Stimulated activated CD4-positive, alpha-beta T cell treated with anti-CD3 and anti-CD28 coated beads, TNF-alpha, amount 100 ng/mL, for 48 hours (primary cell): Measurements from ENCODE around the gene ALDH3B1.

Source experiments
- DNase-seq, 3 donors: peaks; one replicate each; pipeline ENCODE4 v3.0.0-alpha.2; 2020; ENCODE audit warnings: low read depth in 3 of 3

ALDH3B1 gene

DNA sequence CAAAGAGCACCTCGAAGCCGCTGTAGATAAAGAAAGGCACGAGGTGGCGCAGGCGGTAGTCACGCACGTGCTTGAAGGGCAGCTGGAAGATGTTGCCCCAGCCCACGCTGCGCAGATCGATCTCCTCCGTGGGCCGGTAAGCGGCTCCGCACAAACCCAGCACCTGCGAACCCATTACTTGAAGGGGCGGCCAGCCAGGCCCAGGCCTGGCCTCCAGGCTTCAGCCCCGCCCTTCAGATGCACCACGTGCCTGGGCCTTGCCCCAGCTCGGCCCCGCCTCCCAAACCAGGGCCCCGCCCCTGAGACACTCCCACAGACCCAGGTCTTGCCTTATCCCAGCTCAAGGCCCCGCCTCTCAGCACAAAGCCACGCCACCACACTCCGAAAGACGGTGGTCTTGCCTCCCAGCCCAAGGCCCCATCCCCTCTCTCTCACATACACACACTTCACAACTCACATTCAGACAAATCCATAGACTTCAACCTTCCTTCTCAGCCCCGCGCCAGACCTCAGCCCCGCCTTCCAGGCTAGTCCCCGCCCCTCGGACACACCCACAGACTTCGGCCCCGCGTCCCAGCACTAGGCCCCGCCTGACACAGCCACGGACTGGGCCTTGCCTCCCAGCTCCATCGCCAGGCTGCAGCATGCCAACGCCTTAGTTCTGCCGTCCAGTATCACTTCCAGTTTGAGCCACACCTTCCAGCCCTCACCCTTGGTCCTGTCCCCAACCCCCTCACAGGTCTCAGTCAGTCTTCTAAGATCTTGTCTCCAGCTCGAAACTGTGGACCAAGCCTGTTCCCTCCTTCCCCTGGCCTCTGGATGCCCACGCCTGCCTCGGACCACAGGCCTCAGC, 13.3 kb upstream of the ALDH3B1 start:
- peak in 1 of 3 donors; percentile 34 for DNase-seq

DNA sequence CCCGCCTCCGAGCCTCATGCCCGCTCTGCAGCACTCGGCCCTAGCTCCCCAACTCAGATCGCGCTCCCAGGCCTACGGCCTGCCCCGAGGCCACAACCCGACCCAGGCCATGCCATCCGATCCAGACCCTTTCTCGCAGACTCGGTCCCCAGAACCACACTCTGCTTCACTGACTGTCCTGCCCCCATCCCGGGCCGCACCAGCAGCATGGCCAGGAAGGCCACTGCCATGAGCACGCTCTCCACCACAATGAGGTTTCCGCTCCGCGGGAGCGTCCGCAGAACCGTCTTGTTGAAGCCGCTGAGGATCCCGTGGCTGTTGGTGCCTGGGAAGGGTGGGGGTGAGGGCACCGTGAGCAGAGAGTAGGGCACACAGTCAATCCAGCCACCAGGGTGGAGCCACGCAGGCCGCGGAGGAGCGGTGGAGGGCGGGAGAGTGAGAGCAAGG, 12.6 kb upstream of the ALDH3B1 start:
- no peak for DNase-seq

DNA sequence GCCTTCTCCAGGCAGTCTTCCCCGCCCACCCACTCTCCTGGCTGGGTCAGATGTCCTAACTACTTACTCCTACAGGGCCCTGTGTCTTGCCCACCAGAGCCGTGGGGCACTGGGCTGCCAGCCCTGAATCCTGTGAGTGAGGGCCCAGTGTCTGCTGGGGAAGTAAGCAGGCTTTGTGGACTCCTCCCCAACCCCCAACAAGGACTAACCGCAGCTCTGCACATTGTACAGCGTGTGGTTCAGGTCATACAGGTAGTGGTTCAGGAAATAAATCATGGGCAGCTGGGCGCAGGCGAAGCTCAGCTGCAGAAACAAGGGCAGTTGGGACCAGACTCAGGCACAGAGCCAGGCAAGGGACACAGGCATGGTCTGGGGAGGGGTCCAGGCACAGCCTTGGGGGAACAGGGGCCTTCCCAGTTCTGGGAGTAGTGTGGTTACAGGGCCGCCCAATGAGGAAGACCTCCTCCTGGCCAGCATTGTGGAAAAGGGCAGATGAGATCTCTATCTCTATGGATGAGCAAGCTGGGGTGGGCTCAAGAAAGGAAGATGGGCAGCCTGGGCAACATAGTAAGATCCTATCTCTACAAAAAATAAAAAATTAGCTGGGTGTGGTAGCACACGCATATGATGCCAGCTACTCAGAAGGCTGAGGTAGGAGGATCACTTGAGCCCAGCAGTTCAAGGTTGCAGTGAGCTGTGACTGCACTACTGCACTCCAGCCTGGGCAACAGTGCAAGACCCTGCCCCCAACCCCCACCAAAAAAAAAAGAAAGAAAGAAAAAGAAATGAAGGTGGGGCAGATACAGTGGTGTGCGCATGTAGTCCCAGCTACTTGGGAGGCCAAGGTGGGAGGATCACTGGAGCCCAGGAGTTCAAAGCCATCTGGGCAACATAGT, 11.7 kb upstream of the ALDH3B1 start:
- DNase-seq = no peak

DNA sequence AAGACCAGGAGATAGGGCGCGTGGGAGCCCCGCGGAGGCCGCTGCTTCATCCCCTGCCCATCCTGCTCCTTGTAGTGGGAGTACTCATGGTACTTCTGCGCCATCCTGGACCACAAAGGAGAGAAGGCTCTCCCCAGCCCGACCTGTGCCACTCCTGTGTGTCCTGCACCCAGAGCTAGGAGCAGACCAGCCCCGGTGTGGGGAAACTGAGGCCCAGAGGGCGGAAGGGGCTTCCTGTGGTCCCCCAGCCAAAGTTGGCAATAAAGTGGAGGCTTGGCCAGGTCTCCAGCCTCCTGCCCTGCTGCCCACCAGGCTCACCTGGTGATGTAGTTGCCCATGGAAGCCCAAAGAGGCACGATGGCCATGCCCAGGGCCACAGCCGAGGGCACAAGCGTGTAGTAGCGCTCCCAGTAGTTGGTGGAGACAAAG, 10.9 kb upstream of the ALDH3B1 start:
- no peak for DNase-seq

DNA sequence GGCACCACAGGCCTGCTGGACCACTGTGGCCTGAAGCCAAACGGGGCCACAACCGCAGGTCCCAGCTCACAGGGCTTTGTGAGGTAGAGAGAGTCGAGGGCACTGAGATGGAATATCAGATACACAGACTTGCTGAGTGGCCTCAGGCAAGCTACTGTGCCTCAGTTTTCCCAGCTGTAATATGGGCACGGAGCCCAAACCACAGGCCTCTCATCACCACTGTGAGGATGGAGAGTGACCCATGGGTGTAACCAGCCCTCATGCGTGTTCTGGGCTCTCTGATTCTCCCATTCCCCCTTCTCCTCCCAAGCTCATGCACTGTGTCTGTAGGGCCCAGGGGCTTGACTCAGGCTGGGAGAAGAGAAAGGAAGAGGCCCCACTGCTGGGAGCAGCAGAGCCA, 10.4 kb upstream of the ALDH3B1 start:
- no peak for DNase-seq

DNA sequence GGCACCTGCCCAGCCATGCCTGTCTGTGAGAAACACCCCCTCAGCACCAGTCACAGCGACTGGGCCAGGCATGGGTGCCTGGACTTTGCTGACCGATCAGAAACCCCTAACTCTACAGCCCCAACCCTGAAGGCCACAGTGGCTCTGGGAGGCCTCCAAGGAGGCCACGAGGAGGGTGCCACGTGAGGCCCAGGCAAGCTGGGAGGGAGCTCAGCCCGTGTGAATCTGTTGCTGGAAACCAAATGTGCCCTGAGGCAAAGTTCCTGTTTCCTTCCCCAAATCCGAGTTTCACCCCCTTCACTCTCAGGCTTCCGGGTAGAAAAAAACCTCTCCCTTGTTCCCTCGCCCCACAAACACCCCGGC, 7.6 kb upstream of the ALDH3B1 start:
- no peak for DNase-seq

DNA sequence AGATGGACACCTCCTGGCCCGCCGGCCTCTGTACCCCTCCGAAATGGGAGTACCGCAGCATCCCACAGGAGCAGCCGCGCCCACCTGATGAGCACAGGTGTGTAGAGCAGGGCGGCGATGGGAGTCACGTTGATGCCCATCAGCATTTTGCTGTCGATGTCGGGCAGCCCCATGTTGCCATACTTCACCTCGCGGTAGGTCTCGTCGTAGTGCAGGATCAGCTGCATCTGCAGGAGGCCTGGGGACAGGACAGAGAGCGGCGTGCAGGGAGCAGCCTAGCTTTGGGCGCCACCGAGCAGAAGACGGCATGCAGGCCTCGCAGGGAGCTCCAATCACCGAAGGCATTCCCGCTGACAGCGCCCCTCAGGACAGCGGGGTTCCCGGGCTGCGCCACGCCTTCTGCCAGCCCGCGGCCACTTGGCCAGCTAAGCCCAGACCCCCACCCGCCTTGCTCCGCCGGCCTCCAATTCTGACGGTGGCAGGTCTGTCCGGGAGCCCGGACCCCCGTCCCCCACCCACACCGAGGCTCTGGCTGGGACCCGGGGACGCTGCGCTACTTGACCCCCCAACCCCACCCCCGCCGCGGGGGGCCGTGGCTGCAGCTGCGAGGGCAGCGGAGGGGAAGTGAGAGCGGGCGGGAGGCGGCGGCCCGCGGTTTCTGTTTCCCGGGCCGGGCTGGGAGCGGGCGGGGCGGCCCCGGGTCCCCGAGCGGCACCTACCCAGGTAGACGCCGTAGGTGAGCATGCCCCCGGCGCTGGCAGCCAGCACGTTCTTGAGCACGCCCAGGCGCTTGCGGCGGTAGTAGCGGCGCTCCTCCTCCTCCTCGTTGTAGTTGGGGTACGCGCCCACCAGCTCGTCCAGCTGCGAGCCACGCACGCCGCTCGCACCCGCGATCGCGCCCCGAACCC, 6.9 kb upstream of the ALDH3B1 start:
- peak in 1 of 3 donors; percentile 46 for DNase-seq

DNA sequence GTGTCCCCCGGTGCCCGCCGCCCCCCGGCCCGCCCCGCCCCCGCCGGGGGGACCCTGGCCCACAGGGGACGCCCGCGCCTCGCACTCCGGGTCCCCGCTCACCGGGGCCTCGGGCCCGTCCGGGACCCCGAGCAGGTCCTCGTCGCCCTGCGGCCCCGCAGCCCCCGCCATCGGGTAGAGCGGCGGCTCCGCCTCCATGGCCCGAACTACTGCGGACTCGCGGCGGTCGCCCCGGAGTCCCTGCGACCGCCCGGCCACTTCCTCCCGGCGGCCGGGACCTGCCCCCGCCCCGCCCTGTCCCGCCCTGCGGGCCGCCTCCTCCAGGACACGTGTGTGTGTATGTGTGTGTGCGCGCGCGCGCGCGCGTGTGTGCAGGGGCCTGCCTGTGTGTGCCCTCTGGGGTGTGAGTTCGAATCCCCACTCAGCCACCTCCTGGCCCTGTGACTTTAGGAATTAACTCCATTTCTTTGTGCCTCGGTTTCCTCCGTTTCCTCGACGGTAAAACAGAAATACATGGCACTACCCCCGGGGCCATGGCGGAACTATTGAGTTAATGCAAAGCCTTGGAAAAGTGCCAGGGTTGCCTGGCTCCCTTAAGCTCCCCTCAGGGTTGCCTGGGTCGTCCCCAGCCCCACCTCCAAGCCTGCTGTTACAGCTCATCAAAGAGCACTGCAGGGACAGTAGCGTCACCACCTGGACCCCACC, 6.1 kb upstream of the ALDH3B1 start, which contains the start of gene UNC93B1:
TSS of gene UNC93B1 (minus strand) at position 252 of the 705 bp plus-strand sequence. CDS start at position 198, 54 bp downstream.
- peak; percentile 69 to 83 (median 74) for DNase-seq

DNA sequence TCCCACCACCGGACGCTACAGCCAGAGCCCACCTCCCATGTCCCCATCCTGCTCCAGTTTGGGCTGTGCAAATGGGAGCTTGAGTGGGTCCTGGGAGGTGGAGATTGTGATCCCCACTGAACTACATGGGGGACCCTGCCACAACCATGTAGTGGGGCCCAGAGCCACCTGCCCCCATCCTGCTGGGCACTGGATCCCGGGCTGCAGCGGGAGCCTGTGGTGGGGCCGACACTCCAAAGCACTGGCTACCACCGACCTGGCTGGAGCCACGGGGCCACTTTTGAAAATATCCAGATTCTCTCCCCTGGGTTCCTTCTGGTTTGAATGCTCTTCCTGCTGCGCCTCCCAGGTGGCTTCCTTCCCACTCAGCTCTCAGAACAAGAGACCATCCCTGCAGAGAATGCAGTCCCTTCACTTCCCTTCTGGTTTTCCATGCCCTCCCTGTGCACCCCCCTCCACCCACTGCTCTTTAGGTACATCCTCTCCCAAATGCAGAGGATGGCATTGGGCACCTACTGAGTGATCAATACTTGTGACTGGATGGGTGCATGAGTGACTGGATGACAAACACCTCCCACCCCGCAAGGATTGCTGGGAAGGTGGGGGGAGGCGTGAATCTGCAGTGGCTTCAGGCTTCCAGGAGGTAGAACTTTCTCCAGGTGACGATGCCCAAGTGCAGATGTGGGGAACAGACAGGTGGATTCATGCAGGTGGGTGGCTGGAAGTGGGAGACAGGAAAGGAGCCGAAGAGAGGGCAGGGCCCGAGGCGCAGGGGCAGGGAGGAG, 5.4 kb upstream of the ALDH3B1 start:
- DNase-seq = no peak

DNA sequence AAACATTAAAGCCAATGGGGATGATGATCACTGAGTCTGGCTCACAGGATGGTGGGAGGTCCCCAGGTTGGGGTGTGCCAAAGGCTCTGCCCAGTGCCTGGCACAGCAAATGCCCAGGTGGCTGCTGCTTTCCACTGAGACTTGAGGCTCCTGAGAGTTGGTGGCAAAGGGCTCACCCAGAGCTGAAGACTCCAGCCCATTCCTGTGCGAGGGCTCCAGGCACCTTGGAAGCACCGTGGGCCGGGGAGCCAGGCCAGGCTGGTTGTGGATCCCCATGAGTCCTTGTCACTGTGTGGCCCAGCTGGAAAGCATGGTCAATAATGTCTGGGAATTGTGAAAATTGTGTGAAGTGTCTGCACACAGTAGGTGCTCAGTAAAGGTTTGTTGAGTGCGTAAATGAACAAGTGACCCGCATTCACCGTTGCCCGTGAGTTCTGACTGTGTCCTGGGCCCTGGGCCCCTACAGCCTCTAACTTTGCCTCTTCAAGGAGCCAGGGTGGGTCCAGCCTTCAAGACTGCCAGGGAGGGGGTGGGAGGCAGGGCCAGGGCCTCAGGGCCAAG, 3.4 kb upstream of the ALDH3B1 start:
- no peak for DNase-seq

DNA sequence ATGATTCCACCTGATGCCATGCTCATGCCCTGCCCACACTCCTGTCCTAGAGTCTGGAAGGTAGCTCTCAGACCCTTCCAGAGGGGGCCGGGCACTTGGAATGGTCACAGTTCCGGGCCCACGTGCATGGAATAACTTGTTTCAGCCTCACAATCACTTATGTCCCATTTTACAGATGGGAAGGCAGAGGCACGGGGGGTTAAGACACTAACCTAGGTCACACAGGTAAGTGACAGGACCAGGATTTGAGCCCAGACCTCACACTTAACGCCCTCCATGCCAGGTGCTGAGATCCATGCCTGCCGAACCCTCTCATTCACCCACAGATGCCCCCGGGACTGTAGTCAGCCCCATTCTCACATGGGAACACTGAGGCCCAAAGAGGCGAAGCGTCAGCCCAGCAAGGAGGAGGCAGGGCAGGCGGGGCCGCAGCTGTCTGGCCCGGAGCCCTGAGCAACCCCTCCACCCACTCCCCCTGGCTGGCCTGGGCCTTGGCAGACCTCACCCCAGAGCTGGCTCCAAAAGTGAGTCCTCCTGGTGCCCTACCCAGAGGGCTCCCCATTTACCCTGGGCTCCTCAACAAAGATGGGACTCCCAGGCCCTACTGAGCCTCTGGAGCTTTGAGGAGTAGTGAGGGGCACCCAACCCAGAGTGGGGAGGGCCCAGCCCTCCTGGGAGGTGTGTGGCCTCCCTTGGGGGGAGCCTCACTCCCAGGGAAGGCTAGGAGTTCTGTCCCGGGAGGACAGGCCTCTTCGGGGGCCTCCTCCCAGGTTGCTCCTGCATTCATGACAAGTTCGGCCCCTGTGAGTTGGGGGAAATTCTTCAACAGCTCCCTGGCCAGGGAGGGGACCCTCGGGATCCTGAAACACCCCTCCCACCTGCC, 2.4 kb upstream of the ALDH3B1 start:
- DNase-seq = no peak

DNA sequence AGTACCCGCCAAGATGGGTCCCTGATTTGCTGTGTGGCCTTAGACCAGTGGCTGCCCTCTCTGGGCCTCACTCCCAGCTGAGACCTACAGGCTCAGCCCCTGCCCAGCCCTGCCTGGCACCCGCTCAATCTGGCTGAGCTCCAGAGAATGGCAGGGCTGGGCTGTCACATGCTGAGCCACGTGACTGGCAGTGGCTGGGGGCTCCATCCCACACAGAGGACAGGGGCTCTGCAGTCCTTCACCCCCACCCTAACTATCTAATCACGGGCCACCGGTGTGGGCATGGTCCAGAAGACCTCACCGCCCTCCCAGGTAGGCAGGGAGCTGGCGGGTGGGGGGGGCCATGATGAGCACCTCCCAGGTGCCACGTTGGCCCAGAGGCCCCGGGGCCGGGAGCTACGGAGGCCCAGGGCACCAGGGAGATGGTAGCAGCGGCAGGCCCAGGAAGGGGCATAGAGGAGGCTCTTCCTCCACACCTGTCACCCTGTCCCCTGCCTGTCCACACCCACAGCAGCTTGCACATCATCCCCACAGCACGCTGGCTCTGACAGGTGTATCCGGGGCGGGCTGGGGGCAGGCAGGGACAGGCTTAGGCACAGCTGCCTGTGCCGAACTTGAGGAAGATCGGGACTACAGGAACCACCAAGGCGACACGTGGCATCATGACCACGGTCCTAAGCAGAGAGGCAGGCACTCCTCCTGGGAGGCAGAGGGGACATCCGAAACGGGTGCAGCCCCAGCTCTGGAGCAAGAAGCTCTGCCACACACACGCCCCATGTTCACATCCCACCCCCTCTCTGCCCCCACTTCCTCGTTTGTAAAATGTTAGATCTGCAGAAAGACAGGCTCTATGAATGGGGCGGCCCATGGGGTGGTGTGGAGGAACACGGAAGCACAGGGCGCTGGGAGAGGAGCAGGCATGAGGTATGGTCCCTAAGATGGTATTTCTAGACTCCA, 1.5 kb upstream of the ALDH3B1 start:
- DNase-seq = no peak

DNA sequence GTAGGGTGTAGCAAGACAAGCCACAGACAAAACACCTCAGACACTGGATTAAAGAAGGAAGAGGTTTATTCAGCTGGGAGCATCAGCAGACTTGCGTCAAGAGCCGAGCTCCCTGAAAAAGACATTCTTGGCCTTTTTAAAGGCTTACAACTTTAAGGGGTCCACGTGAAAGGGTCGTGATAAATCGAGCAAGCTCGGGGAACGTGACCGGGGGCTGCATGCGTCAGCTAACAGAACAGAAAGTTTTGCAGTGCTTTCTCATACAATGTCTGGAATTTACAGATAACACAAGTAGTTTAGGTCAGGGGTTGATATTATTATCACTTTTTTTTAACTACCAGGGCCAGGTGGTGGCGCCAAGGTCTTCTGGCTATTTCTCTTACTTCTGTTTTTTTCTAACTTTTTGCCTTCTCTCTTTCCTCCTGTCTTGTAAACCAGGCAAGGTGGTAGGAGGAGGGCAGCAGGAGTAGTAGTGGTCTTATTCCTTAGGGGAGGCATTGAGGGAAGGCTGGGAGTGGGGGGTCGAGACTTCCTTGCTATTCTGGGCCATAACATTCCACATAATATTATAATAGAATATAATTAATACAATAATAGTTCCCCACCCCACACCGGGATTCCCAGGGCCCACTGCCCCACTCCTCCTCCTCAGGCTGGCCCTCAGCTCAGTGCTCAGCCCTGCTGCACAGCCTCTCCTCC, 587 bp upstream of the ALDH3B1 start:
- DNase-seq = no peak

DNA sequence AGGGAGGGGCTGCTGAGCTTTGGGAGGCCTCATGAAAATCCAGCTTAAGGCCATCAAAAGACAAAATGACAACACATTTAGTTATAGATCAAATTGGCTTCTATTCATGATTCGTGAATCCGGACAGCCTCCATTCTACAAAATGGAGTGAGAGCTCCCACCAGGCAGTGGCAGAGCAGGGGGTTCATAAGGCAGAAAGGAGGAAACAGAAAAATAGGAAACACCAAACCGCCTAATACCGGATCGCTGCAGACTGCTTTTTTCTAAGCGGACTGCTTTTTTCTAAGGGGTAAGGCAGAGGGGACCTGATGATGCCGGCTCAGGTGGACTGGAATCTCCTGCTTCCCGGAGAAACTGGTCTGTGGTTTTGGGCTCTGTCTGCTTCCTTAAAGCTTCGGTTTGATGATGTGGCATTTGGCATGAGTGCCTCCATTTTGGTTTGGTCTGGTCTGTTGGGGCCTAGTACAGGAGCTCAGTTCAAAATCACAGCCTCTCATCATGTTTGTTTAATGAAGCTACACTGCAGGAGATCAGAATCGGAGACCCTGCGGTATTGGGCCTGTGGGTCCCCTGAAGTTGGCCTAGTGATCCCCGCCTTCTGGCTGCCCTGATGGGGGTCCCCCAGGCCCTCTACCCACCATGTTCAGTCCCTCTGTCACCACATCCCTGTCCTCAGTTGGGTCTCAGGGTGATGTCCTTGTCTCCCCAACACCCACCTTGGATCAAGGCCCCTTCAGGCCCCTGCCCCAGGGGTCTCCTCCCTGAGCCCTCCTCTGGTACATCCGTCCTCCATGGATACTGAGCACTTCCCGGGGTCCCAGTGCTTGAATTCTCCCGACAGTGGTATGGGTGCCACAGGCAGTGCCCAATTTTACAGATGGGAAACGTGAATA, 1.2 kb downstream of the ALDH3B1 start:
- no peak for DNase-seq

DNA sequence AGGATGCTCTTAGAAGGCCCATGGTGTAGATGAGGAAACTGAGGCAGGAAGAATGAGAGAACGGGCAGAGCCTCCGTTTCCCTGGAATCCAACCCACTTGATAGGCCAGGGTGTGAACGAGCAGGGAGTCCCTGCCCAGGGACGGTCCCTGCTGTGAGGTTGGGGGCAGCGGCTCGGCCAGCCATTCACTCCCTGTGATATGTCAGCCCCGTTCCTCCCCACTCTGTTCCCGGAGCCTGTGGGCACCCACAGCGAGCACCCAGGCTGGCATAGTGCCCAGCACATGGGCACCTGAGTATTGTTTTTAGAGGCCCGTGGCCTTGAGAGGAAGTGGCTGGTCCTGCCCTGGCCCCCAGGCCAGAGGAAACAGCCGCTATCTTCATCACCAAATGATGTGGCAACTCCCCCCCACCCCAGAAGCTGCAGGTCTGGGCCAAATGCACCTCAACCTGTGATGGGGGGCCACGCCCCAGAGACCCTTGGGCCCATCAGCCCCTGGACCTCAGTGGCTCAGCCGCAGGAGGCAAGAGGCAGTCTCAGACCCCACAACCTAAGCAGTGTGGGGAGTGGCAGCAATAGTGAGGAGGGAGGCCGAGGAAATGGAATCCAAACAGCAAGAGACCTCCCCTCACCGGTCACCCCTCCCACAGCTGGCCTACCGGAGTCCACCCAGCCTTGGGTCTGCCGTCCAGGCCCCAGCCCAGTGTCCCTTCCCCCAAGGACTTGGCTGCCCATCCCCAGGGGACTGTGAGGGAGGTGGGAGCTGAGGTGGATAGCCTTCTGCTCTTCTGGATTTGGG, 2.1 kb downstream of the ALDH3B1 start:
- no peak for DNase-seq
